Measurements from ENCODE around the gene FOXL2NB. TPM values are rescaled to one million over a fixed set of nuclear protein-coding genes. Genes with fewer than 3 reads are reported as not detected.

Gene FOXL2NB
- total RNA-seq, 1 donor from 2014 or later: 5.2 TPM

- Histone ChIP-seq H3K4me1 (ENCODE audit: insufficient read depth, low read length) (peaks cover 5% of the 10 kb centered on the region), H3K27ac (ENCODE audit: low read depth, low read length) (peak overlapping the region; percentile 85), H4K20me1 (ENCODE audit: insufficient read depth, low read length) (no peaks in the 10 kb centered on the region), H3K27me3 (ENCODE audit: insufficient read depth, low read length) (no peaks in the 10 kb centered on the region), H3K9me3 (ENCODE audit: insufficient read depth, low read depth, low read length) (no peaks in the 10 kb centered on the region), H3K36me3 (ENCODE audit: insufficient read depth, low read length) (no peaks in the 10 kb centered on the region), H3K4me2 (ENCODE audit: low read length) (peak overlapping the region; percentile 99), H2AFZ (ENCODE audit: low read depth, low read length) (peak overlapping the region; percentile 99), H3K79me2 (ENCODE audit: insufficient read depth, low read length) (no peaks in the 10 kb centered on the region), H3K9ac (ENCODE audit: low read length) (peak overlapping the region; percentile 93), H3K4me3 (ENCODE audit: insufficient read depth, low read depth, low read length) (peak overlapping the region; percentile 81)
- H3K9me3 Mint-ChIP-seq (ENCODE audit: unreplicated experiment): no peaks in the 10 kb centered on the region
- no peaks in the 10 kb centered on the region for H3K27me3 Mint-ChIP-seq (ENCODE audit: low read depth, unreplicated experiment)
- DNase-seq (ENCODE audit: low read depth): peak; percentile 76
- no peaks in the 10 kb centered on the region for H3K36me3 Mint-ChIP-seq (ENCODE audit: low read depth, unreplicated experiment)
- TF ChIP-seq CTCF (IDR thresholded peaks at IDR 0.05; ENCODE audit: insufficient read depth, low read depth, low read length): peak; percentile 52
- no peak for TF ChIP-seq EZH2 (IDR thresholded peaks at IDR 0.05; ENCODE audit: insufficient read depth, low read length)
- FAIRE-seq: no peak
- peak overlapping the region; percentile 77 for H3K27ac Mint-ChIP-seq (ENCODE audit: unreplicated experiment)
- H3K4me1 Mint-ChIP-seq (ENCODE audit: low read depth, unreplicated experiment): peaks cover 3% of the 10 kb centered on the region
- peak overlapping the region; percentile 87 for H3K4me3 Mint-ChIP-seq (ENCODE audit: unreplicated experiment)
These were observed 31.2 kb upstream of the FOXL2NB start for GRCh38 chr3:138915503-138916498.

- H3K36me3 Mint-ChIP-seq (ENCODE audit: low read depth, unreplicated experiment): no peaks in the 10 kb centered on the region
- Histone ChIP-seq H3K9me3 (ENCODE audit: insufficient read depth, low read depth, low read length) (no peaks in the 10 kb centered on the region), H3K27ac (ENCODE audit: low read depth, low read length) (no peak overlapping the region), H2AFZ (ENCODE audit: low read depth, low read length) (no peak overlapping the region), H3K36me3 (ENCODE audit: insufficient read depth, low read length) (no peaks in the 10 kb centered on the region), H3K79me2 (ENCODE audit: insufficient read depth, low read length) (no peaks in the 10 kb centered on the region), H3K4me1 (ENCODE audit: insufficient read depth, low read length) (peaks cover 12% of the 10 kb centered on the region), H3K4me3 (ENCODE audit: insufficient read depth, low read depth, low read length) (no peak overlapping the region), H3K9ac (ENCODE audit: low read length) (no peak overlapping the region), H3K27me3 (ENCODE audit: insufficient read depth, low read length) (no peaks in the 10 kb centered on the region), H3K4me2 (ENCODE audit: low read length) (no peak overlapping the region), H4K20me1 (ENCODE audit: insufficient read depth, low read length) (no peaks in the 10 kb centered on the region)
- no peak overlapping the region for H3K27ac Mint-ChIP-seq (ENCODE audit: unreplicated experiment)
- peak overlapping the region; percentile 35 for H3K4me3 Mint-ChIP-seq (ENCODE audit: unreplicated experiment)
- no peak for TF ChIP-seq EZH2 (IDR thresholded peaks at IDR 0.05; ENCODE audit: insufficient read depth, low read length)
- TF ChIP-seq CTCF (IDR thresholded peaks at IDR 0.05; ENCODE audit: insufficient read depth, low read depth, low read length): no peak
- H3K27me3 Mint-ChIP-seq (ENCODE audit: low read depth, unreplicated experiment): no peaks in the 10 kb centered on the region
- peaks cover 8% of the 10 kb centered on the region for H3K4me1 Mint-ChIP-seq (ENCODE audit: low read depth, unreplicated experiment)
- no peaks in the 10 kb centered on the region for H3K9me3 Mint-ChIP-seq (ENCODE audit: unreplicated experiment)
- FAIRE-seq: no peak
- no peak for DNase-seq (ENCODE audit: low read depth)
These were observed 30.2 kb upstream of the FOXL2NB start for GRCh38 chr3:138916824-138917223.

GRCh38 chr3:138919325-138919724 lies 27.7 kb upstream of the FOXL2NB start:
- H3K27ac ChIP-seq (ENCODE audit: low read depth, low read length): no peak overlapping the region
- no peaks in the 10 kb centered on the region for H3K36me3 ChIP-seq (ENCODE audit: insufficient read depth, low read length)
- no peak overlapping the region for H3K27ac Mint-ChIP-seq (ENCODE audit: unreplicated experiment)
- no peaks in the 10 kb centered on the region for H4K20me1 ChIP-seq (ENCODE audit: insufficient read depth, low read length)
- H3K9ac ChIP-seq (ENCODE audit: low read length): no peak overlapping the region
- H3K4me3 Mint-ChIP-seq (ENCODE audit: unreplicated experiment): no peak overlapping the region
- no peaks in the 10 kb centered on the region for H3K9me3 Mint-ChIP-seq (ENCODE audit: unreplicated experiment)
- H3K27me3 Mint-ChIP-seq (ENCODE audit: low read depth, unreplicated experiment): peaks cover 3% of the 10 kb centered on the region
- H3K4me1 ChIP-seq (ENCODE audit: insufficient read depth, low read length): peaks cover 17% of the 10 kb centered on the region
- TF ChIP-seq EZH2 (IDR thresholded peaks at IDR 0.05; ENCODE audit: insufficient read depth, low read length): no peak
- no peak for TF ChIP-seq CTCF (IDR thresholded peaks at IDR 0.05; ENCODE audit: insufficient read depth, low read depth, low read length)
- no peak for DNase-seq (ENCODE audit: low read depth)
- peaks cover 15% of the 10 kb centered on the region for H3K4me1 Mint-ChIP-seq (ENCODE audit: low read depth, unreplicated experiment)
- no peak overlapping the region for H3K4me2 ChIP-seq (ENCODE audit: low read length)
- H3K4me3 ChIP-seq (ENCODE audit: insufficient read depth, low read depth, low read length): no peak overlapping the region
- H3K9me3 ChIP-seq (ENCODE audit: insufficient read depth, low read depth, low read length): no peaks in the 10 kb centered on the region
- no peaks in the 10 kb centered on the region for H3K36me3 Mint-ChIP-seq (ENCODE audit: low read depth, unreplicated experiment)
- no peaks in the 10 kb centered on the region for H3K79me2 ChIP-seq (ENCODE audit: insufficient read depth, low read length)
- no peak for FAIRE-seq
- H3K27me3 ChIP-seq (ENCODE audit: insufficient read depth, low read length): no peaks in the 10 kb centered on the region
- H2AFZ ChIP-seq (ENCODE audit: low read depth, low read length): no peak overlapping the region

All from astrocyte (in vitro differentiated cells and primary cell).